Measurements from ENCODE around the gene MIB2.

The MIB2 gene

DNA sequence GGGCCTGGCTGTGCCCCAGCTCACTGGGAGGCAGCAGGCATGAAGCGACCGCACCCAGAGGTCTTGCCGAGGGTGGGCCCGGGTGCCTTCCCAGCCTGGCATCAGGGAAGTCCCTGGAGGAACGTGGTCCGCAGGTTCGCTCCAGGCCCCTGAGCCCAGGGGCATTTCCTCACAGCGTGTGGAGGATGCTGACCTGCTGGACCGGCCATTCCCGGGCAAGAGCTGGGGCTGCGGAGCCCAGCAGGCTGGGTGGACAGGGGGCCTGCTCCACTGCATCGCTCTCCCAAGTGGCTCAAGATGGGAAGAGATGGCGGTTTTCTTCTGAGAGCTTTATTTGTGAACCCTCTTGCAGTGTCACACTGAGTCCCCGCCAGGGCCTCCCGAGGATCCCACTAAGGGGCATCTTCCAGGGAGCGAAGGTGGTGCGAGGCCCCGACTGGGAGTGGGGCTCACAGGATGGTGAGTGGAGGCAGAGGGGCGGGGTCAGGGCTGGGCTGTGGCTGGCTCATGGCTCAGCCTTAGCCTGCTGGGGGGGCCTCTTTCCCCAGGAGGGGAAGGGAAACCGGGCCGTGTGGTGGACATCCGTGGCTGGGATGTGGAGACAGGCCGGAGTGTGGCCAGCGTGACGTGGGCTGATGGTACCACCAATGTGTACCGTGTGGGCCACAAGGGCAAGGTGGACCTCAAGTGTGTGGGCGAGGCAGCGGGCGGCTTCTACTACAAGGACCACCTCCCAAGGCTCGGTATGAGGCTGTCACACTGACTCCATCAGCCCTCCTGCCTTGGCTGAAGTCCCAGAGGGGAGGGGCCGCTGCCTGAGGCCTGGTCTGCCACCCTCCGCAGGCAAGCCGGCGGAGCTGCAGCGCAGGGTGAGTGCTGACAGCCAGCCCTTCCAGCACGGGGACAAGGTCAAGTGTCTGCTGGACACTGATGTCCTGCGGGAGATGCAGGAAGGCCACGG lies 9.4 kb downstream of the MIB2 start:
- TF ChIP-seq CTCF (IDR thresholded peaks at IDR 0.05; ENCODE audit: control insufficient read depth, extremely low read depth, insufficient read depth): no peak
- no peak for DNase-seq (ENCODE audit: low read depth)
- no peak overlapping the region for H3K4me3 ChIP-seq (ENCODE audit: low read depth, low read length)

DNA sequence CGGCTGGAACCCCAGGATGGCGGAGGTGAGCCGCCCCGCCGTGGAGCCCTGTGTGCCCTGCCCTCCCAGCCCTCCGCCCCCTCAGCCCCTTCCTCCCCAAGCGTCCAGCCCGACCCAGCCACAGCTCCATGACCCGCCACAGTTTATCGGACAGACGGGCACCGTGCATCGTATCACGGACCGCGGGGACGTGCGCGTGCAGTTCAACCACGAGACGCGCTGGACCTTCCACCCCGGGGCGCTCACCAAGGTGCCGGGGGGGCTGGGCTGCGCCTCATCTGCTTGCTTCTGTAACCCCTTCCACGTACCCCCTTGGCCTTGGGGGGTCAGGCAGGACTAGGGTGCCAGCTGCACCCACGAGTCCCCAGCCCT lies 10.1 kb downstream of the MIB2 start:
- DNase-seq (ENCODE audit: low read depth): no peak
- no peak overlapping the region for H3K4me3 ChIP-seq (ENCODE audit: low read depth, low read length)
- TF ChIP-seq CTCF (IDR thresholded peaks at IDR 0.05; ENCODE audit: control insufficient read depth, extremely low read depth, insufficient read depth): no peak

- no peak overlapping the region for H3K4me3 ChIP-seq (ENCODE audit: low read depth, low read length)
- no peak for DNase-seq (ENCODE audit: low read depth)
- TF ChIP-seq CTCF (IDR thresholded peaks at IDR 0.05; ENCODE audit: control insufficient read depth, extremely low read depth, insufficient read depth): no peak
These were observed 10.5 kb downstream of the MIB2 start for GRCh38 chr1:1625824-1626206.

- no peak overlapping the region for H3K4me3 ChIP-seq (ENCODE audit: low read depth, low read length)
- no peak for DNase-seq (ENCODE audit: low read depth)
- no peak for TF ChIP-seq CTCF (IDR thresholded peaks at IDR 0.05; ENCODE audit: control insufficient read depth, extremely low read depth, insufficient read depth)
These were observed 11.2 kb downstream of the MIB2 start for GRCh38 chr1:1626207-1627141.

DNA sequence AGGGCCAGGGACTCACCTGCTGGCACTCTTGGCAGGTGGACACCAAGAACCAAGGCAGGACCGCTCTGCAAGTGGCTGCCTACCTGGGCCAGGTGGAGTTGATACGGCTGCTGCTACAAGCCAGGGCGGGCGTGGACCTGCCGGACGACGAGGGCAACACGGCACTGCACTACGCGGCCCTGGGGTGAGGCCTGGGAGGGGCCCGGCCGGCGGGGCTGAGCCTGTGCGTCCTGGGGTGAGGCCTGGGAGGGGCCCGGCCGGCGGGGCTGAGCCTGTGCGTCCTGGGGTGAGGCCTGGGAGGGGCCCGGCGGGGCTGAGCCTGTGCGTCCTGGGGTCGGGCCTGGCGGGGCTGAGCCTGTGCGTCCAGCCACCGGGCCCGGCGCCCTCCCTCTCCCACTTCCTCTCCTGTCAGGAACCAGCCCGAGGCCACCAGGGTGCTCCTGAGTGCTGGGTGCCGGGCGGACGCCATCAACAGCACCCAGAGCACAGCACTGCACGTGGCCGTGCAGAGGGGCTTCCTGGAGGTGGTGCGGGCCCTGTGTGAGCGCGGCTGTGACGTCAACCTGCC lies 12.0 kb downstream of the MIB2 start:
- no peak for DNase-seq (ENCODE audit: low read depth)
- H3K4me3 ChIP-seq (ENCODE audit: low read depth, low read length): no peak overlapping the region
- TF ChIP-seq CTCF (IDR thresholded peaks at IDR 0.05; ENCODE audit: control insufficient read depth, extremely low read depth, insufficient read depth): no peak

DNA sequence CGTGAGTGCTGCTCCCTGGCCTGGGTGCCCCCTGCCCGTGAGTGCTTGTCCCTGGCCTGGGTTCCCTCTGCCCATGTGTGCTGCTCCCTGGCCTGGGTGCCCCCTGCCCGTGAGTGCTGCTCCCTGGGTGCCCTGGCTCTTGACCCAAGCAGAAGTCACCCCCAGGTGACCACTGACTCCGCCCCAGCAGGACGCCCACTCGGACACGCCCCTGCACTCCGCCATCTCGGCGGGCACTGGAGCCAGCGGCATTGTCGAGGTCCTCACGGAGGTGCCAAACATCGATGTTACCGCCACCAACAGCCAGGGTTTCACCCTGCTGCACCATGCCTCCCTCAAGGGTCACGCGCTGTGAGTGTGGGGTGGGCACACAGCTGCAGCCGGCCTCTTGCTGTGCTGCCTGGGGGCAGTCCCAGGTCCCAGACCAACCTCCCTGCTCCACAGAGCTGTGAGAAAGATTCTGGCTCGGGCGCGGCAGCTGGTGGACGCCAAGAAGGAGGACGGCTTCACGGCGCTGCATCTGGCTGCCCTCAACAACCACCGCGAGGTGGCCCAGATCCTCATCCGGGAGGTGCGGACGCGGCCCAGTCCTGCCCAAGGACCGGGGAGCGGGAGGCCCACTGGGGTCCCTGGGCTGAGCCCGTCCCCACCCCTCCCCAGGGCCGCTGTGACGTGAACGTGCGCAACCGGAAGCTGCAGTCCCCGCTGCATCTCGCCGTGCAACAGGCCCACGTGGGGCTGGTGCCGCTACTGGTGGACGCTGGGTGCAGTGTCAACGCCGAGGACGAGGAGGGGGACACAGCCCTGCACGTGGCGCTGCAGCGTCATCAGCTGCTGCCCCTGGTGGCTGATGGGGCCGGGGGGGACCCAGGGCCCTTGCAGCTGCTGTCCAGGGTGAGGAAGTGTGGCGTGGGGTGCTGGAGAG lies 12.8 kb downstream of the MIB2 start:
- no peak for DNase-seq (ENCODE audit: low read depth)
- no peak for TF ChIP-seq CTCF (IDR thresholded peaks at IDR 0.05; ENCODE audit: control insufficient read depth, extremely low read depth, insufficient read depth)
- H3K4me3 ChIP-seq (ENCODE audit: low read depth, low read length): no peak overlapping the region
